Natural killer cell (primary cell): Measurements from ENCODE around the gene KCND2. TPM values are rescaled to one million over a fixed set of nuclear protein-coding genes. Genes with fewer than 3 reads are reported as not detected.

Experiments used
- ATAC-seq, 3 donors: fragments of 150-1000 bp in 2 of 3; fragments of 200-7000 bp in 1 of 3; cut with Tn5 transposase; 1 replicate in 1 of 3; 2 replicates in 2 of 3; pipeline ENCODE4 v1.10.0; 2021; ENCODE audit warnings: mild to moderate bottlenecking in 2 of 3, moderate library complexity in 2 of 3
- DNase-seq, 2 donors: peaks; one replicate each; pipeline versions ENCODE4 v3.0.0 to v3.0.0-alpha.2; 2013 to 2021; ENCODE audit warnings: mixed read lengths in 1 of 2
- H3K27ac ChIP-seq: one replicate; pipeline ENCODE4 v1.5.1; 2013; ENCODE audit warnings: mild to moderate bottlenecking, low read length
- H3K27me3 ChIP-seq: one replicate; pipeline ENCODE4 v1.6.1; 2013; ENCODE audit warnings: low read length; ENCODE audit not compliant: control insufficient read depth, insufficient read depth
- H3K36me3 ChIP-seq: one replicate; pipeline ENCODE4 v1.6.1; 2013; ENCODE audit warnings: low read length; ENCODE audit not compliant: control insufficient read depth, insufficient read depth
- H3K4me1 ChIP-seq: one replicate; pipeline ENCODE4 v1.6.1; 2013; ENCODE audit warnings: low read length; ENCODE audit not compliant: control insufficient read depth, insufficient read depth
- H3K4me3 ChIP-seq: one replicate; pipeline ENCODE4 v1.5.1; 2013; ENCODE audit warnings: low read length
- H3K9me3 ChIP-seq: one replicate; pipeline ENCODE4 v1.6.1; 2013; ENCODE audit warnings: low read length; ENCODE audit not compliant: control insufficient read depth, insufficient read depth
- H3K27ac Mint-ChIP-seq, 2 donors: one replicate each; pipeline ENCODE4 v1.8.0; 2022; ENCODE audit warnings: mild to moderate bottlenecking in 2 of 2, mixed read lengths in 2 of 2, moderate library complexity in 1 of 2
- H3K27me3 Mint-ChIP-seq, 2 donors: one replicate each; pipeline ENCODE4 v1.8.0; 2022; ENCODE audit warnings: low read depth in 2 of 2, mixed read lengths in 2 of 2
- H3K36me3 Mint-ChIP-seq: one replicate; pipeline ENCODE4 v1.8.0; 2022; ENCODE audit warnings: mixed read lengths
- H3K4me1 Mint-ChIP-seq, 2 donors: one replicate each; pipeline ENCODE4 v1.8.0; 2022; ENCODE audit warnings: mixed read lengths in 2 of 2
- H3K4me3 Mint-ChIP-seq: one replicate; pipeline ENCODE4 v1.8.0; 2022; ENCODE audit warnings: mild to moderate bottlenecking, moderate library complexity, mixed read lengths
- H3K9me3 Mint-ChIP-seq, 2 donors: one replicate each; pipeline ENCODE4 v1.8.0; 2022; ENCODE audit warnings: mixed read lengths in 2 of 2
- CTCF ChIP-seq: fragments of 200-600 bp; IDR thresholded peaks from one replicate; pipeline ENCODE4 v1.8.0; 2022; ENCODE audit warnings: antibody characterized with exemption
- WGBS: methylation state at CpG from one replicate; pipeline ENCODE4 v1.1.7; 2013; ENCODE audit warnings: missing lambda C conversion rate; ENCODE audit not compliant: insufficient coverage; 5-methylcytosine and 5-hydroxymethylcytosine counted together
- intact Hi-C: fragments of 100-400 bp; cut with micrococcal nuclease; formaldehyde crosslinking; loops from one replicate; pipeline ENCODE4 v1.14.2; 2022
- total RNA-seq, 4 donors: library from RNA; stranded (reverse); fragments of 120-200 nt in 1 of 4; gene quantifications; one replicate each; pipeline versions ENCODE4 v1.2.3 to v1.2.4, GENCODE V29; 2013 to 2022

The KCND2 gene
- total RNA-seq, 3 donors from 2014 or later (not counting 1 experiment from before 2014, with no cell fraction given): not detected

DNA sequence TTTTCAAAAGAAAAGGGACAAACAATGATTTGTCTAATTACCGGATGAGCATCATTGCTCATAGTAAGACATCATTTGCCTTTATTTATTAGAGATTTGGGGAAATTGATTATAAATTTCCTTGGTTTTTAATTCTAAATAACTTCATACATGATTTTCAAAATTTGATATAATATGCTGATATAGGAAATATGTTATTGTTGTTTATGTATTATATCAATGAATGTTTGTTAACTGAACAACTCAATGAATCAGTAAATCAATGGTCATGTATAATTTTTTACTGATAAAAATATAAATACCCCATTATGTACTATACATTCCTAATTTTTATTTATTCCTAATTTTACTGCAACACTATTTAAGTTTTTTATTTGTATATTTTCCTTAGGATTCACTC lies 327.6 kb downstream of the KCND2 start:
- H3K4me1 ChIP-seq: no peaks in the 10 kb centered on the region
- H3K36me3 ChIP-seq: no peaks in the 10 kb centered on the region
- no peak overlapping the region for H3K27ac Mint-ChIP-seq
- H3K27me3 Mint-ChIP-seq: no peaks in the 10 kb centered on the region
- H3K27me3 ChIP-seq: no peaks in the 10 kb centered on the region
- no peak overlapping the region for H3K4me3 ChIP-seq
- DNase-seq: no peak
- no peak overlapping the region for H3K4me3 Mint-ChIP-seq
- no CpG with 5 or more reads among the region's 1 CpG for WGBS
- peaks cover 5 to 8% of the 10 kb centered on the region in 2 donors for H3K9me3 Mint-ChIP-seq
- no peak for TF ChIP-seq CTCF
- intact Hi-C loops: no loop called here
- H3K9me3 ChIP-seq: no peaks in the 10 kb centered on the region
- ATAC-seq: no peak
- no peaks in the 10 kb centered on the region for H3K36me3 Mint-ChIP-seq
- no peaks in the 10 kb centered on the region for H3K4me1 Mint-ChIP-seq
- H3K27ac ChIP-seq: no peak overlapping the region

DNA sequence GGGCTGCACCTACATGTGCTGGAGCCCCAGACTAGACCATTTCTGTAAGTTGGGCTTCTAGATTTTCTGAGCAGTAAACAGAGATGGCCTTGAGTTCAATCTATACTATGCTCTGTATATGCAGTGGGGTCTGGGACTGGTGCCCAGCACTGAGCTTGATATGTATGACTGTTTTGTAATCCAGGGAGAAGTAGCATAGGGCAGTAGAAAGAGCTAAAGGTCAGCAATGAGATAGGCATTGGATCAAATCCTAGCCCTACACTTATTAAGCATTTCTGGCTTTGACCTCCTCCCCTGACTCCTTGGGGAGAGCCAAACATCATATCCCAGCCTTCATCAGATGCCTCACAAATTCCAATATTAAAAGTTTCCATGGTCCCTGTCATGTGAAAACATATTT lies 330.4 kb downstream of the KCND2 start:
- H3K27me3 Mint-ChIP-seq: no peaks in the 10 kb centered on the region
- H3K4me3 Mint-ChIP-seq: no peak overlapping the region
- peaks cover 6 to 14% of the 10 kb centered on the region in 2 donors for H3K9me3 Mint-ChIP-seq
- Histone ChIP-seq H3K27me3 (no peaks in the 10 kb centered on the region), H3K9me3 (no peaks in the 10 kb centered on the region), H3K4me3 (no peak overlapping the region), H3K27ac (no peak overlapping the region), H3K4me1 (no peaks in the 10 kb centered on the region), H3K36me3 (no peaks in the 10 kb centered on the region)
- no peaks in the 10 kb centered on the region for H3K36me3 Mint-ChIP-seq
- ATAC-seq: no peak
- no peak for DNase-seq
- H3K4me1 Mint-ChIP-seq: no peaks in the 10 kb centered on the region
- no peak for TF ChIP-seq CTCF
- no peak overlapping the region for H3K27ac Mint-ChIP-seq
- intact Hi-C loops: no loop called here

DNA sequence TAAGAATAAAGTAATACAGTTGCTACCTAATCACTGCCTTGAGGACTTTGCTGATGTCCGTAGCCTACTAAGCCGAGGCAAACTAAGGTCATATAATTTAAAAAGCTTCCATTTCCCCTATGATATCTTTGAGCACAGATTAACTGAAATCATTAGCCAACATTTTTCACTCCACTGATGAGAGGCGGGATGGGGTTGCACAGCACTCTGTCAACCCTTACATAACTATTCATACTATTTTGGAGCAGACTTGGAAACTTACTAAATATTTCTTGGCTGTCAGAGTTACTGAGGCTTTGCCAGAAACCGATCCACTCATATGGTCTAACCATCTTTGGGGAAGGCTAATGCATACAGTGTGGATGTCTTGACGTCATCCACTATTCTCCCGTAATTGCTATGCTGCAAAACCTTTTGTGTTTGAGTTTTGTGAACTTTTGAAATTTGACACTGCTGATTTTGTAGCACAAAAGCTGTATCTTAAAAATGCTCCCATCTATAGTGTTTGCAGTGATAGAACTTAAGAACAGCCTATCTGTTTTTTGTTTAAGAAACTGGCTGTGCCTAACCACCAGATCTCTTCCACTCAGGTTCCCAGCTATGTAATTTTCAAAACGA lies 336.3 kb downstream of the KCND2 start:
- DNase-seq (no peak), ATAC-seq (no peak)
- intact Hi-C loops: no loop called here
- no peaks in the 10 kb centered on the region for H3K9me3 ChIP-seq
- H3K4me1 Mint-ChIP-seq: no peaks in the 10 kb centered on the region
- TF ChIP-seq CTCF: no peak
- no peak overlapping the region for H3K4me3 Mint-ChIP-seq
- no peaks in the 10 kb centered on the region for H3K4me1 ChIP-seq
- no peaks in the 10 kb centered on the region for H3K36me3 ChIP-seq
- no peaks in the 10 kb centered on the region for H3K36me3 Mint-ChIP-seq
- no peaks in the 10 kb centered on the region for H3K27me3 Mint-ChIP-seq
- 87% methylated on average over 7 of the region's 7 CpGs for WGBS
- peaks cover 6 to 11% of the 10 kb centered on the region in 2 donors for H3K9me3 Mint-ChIP-seq
- H3K27ac Mint-ChIP-seq: no peak overlapping the region
- no peaks in the 10 kb centered on the region for H3K27me3 ChIP-seq
- H3K4me3 ChIP-seq: no peak overlapping the region
- H3K27ac ChIP-seq: no peak overlapping the region

DNA sequence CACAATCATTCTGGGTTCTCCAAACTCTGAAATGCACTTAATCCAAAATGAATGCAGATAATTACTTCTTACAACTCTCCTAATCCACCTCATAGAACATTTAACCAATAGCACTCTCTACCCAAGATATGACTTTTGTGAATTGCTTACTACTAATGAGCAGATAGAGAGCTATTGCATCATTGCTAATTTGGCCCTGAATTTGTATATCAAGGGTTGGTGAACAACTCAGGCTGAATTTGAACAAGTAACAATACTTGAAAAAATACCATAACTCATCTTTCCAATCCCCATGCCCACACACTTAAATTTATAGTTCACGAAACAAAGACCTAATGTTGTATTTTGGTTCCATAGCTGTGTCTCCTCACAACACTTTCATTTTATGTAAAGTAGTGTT lies 339.0 kb downstream of the KCND2 start:
- WGBS: no CpG with 5 or more reads among the region's 1 CpG
- DNase-seq: no peak
- H3K4me3 Mint-ChIP-seq: no peak overlapping the region
- H3K36me3 ChIP-seq: no peaks in the 10 kb centered on the region
- H3K27ac ChIP-seq: no peak overlapping the region
- no peak for ATAC-seq
- peaks cover 6 to 7% of the 10 kb centered on the region in 2 donors for H3K9me3 Mint-ChIP-seq
- no peaks in the 10 kb centered on the region for H3K9me3 ChIP-seq
- H3K27me3 Mint-ChIP-seq: no peaks in the 10 kb centered on the region
- H3K27me3 ChIP-seq: no peaks in the 10 kb centered on the region
- H3K4me1 ChIP-seq: no peaks in the 10 kb centered on the region
- H3K36me3 Mint-ChIP-seq: no peaks in the 10 kb centered on the region
- intact Hi-C loops: no loop called here
- no peaks in the 10 kb centered on the region for H3K4me1 Mint-ChIP-seq
- no peak for TF ChIP-seq CTCF
- no peak overlapping the region for H3K27ac Mint-ChIP-seq
- H3K4me3 ChIP-seq: no peak overlapping the region
